ENCODE data around the gene VSIR. TPM values are rescaled to one million over a fixed set of nuclear protein-coding genes. Genes with fewer than 3 reads are reported as not detected.

VSIR gene
- total RNA-seq, 2 experiments from 2014 or later: 52.0 to 55.5 TPM

- intact Hi-C loops (cut with micrococcal nuclease): loop anchor here (2.0 kb wide), 1 partner anchor 27 kb away; no protein-coding TSS in a partner anchor
- Mint-ChIP-seq H3K9me3 (no peaks in the 10 kb centered on the region), H3K27ac (peak overlapping the region; percentile 56), H3K4me1 (ENCODE audit: low read depth) (peaks cover 65% of the 10 kb centered on the region), H3K27me3 (ENCODE audit: low read depth) (no peaks in the 10 kb centered on the region), H3K4me3 (no peak overlapping the region), H3K36me3 (ENCODE audit: low read depth) (no peaks in the 10 kb centered on the region)
- CTCF ChIA-PET: interaction anchor here (1.1 to 4.6 kb wide), 3 partner anchors 8 to 58 kb away, joined by 4 to 29 read pairs (median 5); no protein-coding TSS in a partner anchor
- no peak for DNase-seq
Observed at GRCh38 chr10:71715860-71716259, 57.5 kb downstream of the VSIR start.

GRCh38 chr10:71715026-71715425 lies 58.3 kb downstream of the VSIR start:
- peak overlapping the region; percentile 56 for H3K27ac Mint-ChIP-seq
- H3K27me3 Mint-ChIP-seq (ENCODE audit: low read depth): no peaks in the 10 kb centered on the region
- H3K36me3 Mint-ChIP-seq (ENCODE audit: low read depth): no peaks in the 10 kb centered on the region
- H3K9me3 Mint-ChIP-seq: no peaks in the 10 kb centered on the region
- peaks cover 60% of the 10 kb centered on the region for H3K4me1 Mint-ChIP-seq (ENCODE audit: low read depth)
- H3K4me3 Mint-ChIP-seq: no peak overlapping the region
- CTCF ChIA-PET: interaction anchor here (0.6 to 4.0 kb wide), 10 partner anchors 10 to 58 kb away, joined by 3 to 25 read pairs (median 3); partner anchors contain the start of gene VSIR
- no peak for DNase-seq
- intact Hi-C loops (cut with micrococcal nuclease): loop anchor here (2.0 kb wide), 1 partner anchor 28 kb away; no protein-coding TSS in a partner anchor

GRCh38 chr10:71714592-71714991 lies 58.7 kb downstream of the VSIR start:
- CTCF ChIA-PET: interaction anchor here (0.6 to 4.0 kb wide), 11 partner anchors 9 to 59 kb away, joined by 3 to 25 read pairs (median 3); partner anchors contain the start of gene VSIR
- Mint-ChIP-seq H3K4me1 (ENCODE audit: low read depth) (peaks cover 60% of the 10 kb centered on the region), H3K4me3 (peak overlapping the region; percentile 67), H3K27ac (peak overlapping the region; percentile 94), H3K9me3 (no peaks in the 10 kb centered on the region), H3K27me3 (ENCODE audit: low read depth) (no peaks in the 10 kb centered on the region), H3K36me3 (ENCODE audit: low read depth) (no peaks in the 10 kb centered on the region)
- intact Hi-C loops (cut with micrococcal nuclease): loop anchor here (2.0 kb wide), 1 partner anchor 28 kb away; no protein-coding TSS in a partner anchor
- no peak for DNase-seq

- intact Hi-C loops (cut with micrococcal nuclease): loop anchor here (2.0 kb wide), 1 partner anchor 29 kb away; no protein-coding TSS in a partner anchor
- H3K9me3 Mint-ChIP-seq: no peaks in the 10 kb centered on the region
- H3K27me3 Mint-ChIP-seq (ENCODE audit: low read depth): no peaks in the 10 kb centered on the region
- peak overlapping the region; percentile 94 for H3K27ac Mint-ChIP-seq
- no peaks in the 10 kb centered on the region for H3K36me3 Mint-ChIP-seq (ENCODE audit: low read depth)
- H3K4me1 Mint-ChIP-seq (ENCODE audit: low read depth): peaks cover 62% of the 10 kb centered on the region
- H3K4me3 Mint-ChIP-seq: peak overlapping the region; percentile 67
- CTCF ChIA-PET: interaction anchor here (0.6 to 4.0 kb wide), 7 partner anchors 10 to 157 kb away, joined by 3 to 25 read pairs (median 4); partner anchors contain the start of gene VSIR
- no peak for DNase-seq
Observed at GRCh38 chr10:71714031-71714410, 59.3 kb downstream of the VSIR start.

- no peaks in the 10 kb centered on the region for H3K27me3 Mint-ChIP-seq (ENCODE audit: low read depth)
- H3K27ac Mint-ChIP-seq: peak overlapping the region; percentile 94
- peak; percentile 54 for DNase-seq
- peaks cover 64% of the 10 kb centered on the region for H3K4me1 Mint-ChIP-seq (ENCODE audit: low read depth)
- H3K9me3 Mint-ChIP-seq: no peaks in the 10 kb centered on the region
- CTCF ChIA-PET: interaction anchor here (0.6 to 4.0 kb wide), 8 partner anchors 11 to 158 kb away, joined by 3 to 25 read pairs (median 4); partner anchors contain the start of gene VSIR
- H3K36me3 Mint-ChIP-seq (ENCODE audit: low read depth): no peaks in the 10 kb centered on the region
- H3K4me3 Mint-ChIP-seq: peak overlapping the region; percentile 67
- intact Hi-C loops (cut with micrococcal nuclease): loop anchor here (1.0 to 2.0 kb wide), 3 partner anchors 13 to 56 kb away; no protein-coding TSS in a partner anchor
Observed at GRCh38 chr10:71713135-71714030, 59.9 kb downstream of the VSIR start.

GRCh38 chr10:71712572-71713134 lies 60.7 kb downstream of the VSIR start:
- Mint-ChIP-seq H3K27me3 (ENCODE audit: low read depth) (no peaks in the 10 kb centered on the region), H3K4me1 (ENCODE audit: low read depth) (peaks cover 70% of the 10 kb centered on the region), H3K4me3 (peak overlapping the region; percentile 67), H3K27ac (peak overlapping the region; percentile 94), H3K9me3 (no peaks in the 10 kb centered on the region), H3K36me3 (ENCODE audit: low read depth) (no peaks in the 10 kb centered on the region)
- CTCF ChIA-PET: interaction anchor here (1.0 to 4.0 kb wide), 6 partner anchors 13 to 61 kb away, joined by 3 to 25 read pairs (median 6); partner anchors contain the start of gene VSIR
- DNase-seq: peak; percentile 44
- intact Hi-C loops (cut with micrococcal nuclease): loop anchor here (1.0 kb wide), 2 partner anchors 14 to 57 kb away; no protein-coding TSS in a partner anchor

GRCh38 chr10:71712170-71712569 lies 61.1 kb downstream of the VSIR start:
- intact Hi-C loops (cut with micrococcal nuclease): no loop called here
- CTCF ChIA-PET: interaction anchor here (0.6 to 4.0 kb wide), 4 partner anchors 14 to 341 kb away, joined by 3 to 25 read pairs (median 10); partner anchors contain the start of gene VSIR
- peaks cover 69% of the 10 kb centered on the region for H3K4me1 Mint-ChIP-seq (ENCODE audit: low read depth)
- no peaks in the 10 kb centered on the region for H3K36me3 Mint-ChIP-seq (ENCODE audit: low read depth)
- no peak for DNase-seq
- H3K4me3 Mint-ChIP-seq: no peak overlapping the region
- no peaks in the 10 kb centered on the region for H3K9me3 Mint-ChIP-seq
- H3K27me3 Mint-ChIP-seq (ENCODE audit: low read depth): no peaks in the 10 kb centered on the region
- peak overlapping the region; percentile 94 for H3K27ac Mint-ChIP-seq

GRCh38 chr10:71711052-71711623 lies 62.2 kb downstream of the VSIR start:
- Mint-ChIP-seq H3K36me3 (ENCODE audit: low read depth) (no peaks in the 10 kb centered on the region), H3K27me3 (ENCODE audit: low read depth) (no peaks in the 10 kb centered on the region), H3K9me3 (no peaks in the 10 kb centered on the region), H3K27ac (no peak overlapping the region), H3K4me1 (ENCODE audit: low read depth) (peaks cover 63% of the 10 kb centered on the region), H3K4me3 (no peak overlapping the region)
- no peak for DNase-seq
- CTCF ChIA-PET: interaction anchor here (1.7 to 4.0 kb wide), 3 partner anchors 13 to 62 kb away, joined by 3 to 25 read pairs (median 17); partner anchors contain the start of gene VSIR
- intact Hi-C loops (cut with micrococcal nuclease): no loop called here

- Mint-ChIP-seq H3K4me3 (no peak overlapping the region), H3K27ac (no peak overlapping the region), H3K36me3 (ENCODE audit: low read depth) (no peaks in the 10 kb centered on the region), H3K9me3 (no peaks in the 10 kb centered on the region), H3K27me3 (ENCODE audit: low read depth) (no peaks in the 10 kb centered on the region), H3K4me1 (ENCODE audit: low read depth) (peaks cover 57% of the 10 kb centered on the region)
- no peak for DNase-seq
- intact Hi-C loops (cut with micrococcal nuclease): loop anchor here (1.0 kb wide), 1 partner anchor 351 kb away; no protein-coding TSS in a partner anchor
- CTCF ChIA-PET: interaction anchor here (3.8 to 3.9 kb wide), 2 partner anchors 15 to 101 kb away, joined by 17 to 22 read pairs; no protein-coding TSS in a partner anchor
Observed at GRCh38 chr10:71710519-71710918, 62.8 kb downstream of the VSIR start.

GRCh38 chr10:71708897-71709882 lies 64.1 kb downstream of the VSIR start:
- no peak overlapping the region for H3K4me3 Mint-ChIP-seq
- no peaks in the 10 kb centered on the region for H3K36me3 Mint-ChIP-seq (ENCODE audit: low read depth)
- no peak overlapping the region for H3K27ac Mint-ChIP-seq
- peaks cover 45% of the 10 kb centered on the region for H3K4me1 Mint-ChIP-seq (ENCODE audit: low read depth)
- H3K27me3 Mint-ChIP-seq (ENCODE audit: low read depth): no peaks in the 10 kb centered on the region
- CTCF ChIA-PET: interaction anchor here (0.6 to 6.5 kb wide), 34 partner anchors 9 to 390 kb away, joined by 3 to 138 read pairs (median 4); partner anchors contain the start of genes C10orf105, SLC29A3 and VSIR
- no peak for DNase-seq
- H3K9me3 Mint-ChIP-seq: no peaks in the 10 kb centered on the region
- intact Hi-C loops (cut with micrococcal nuclease): loop anchor here (1.0 to 5.0 kb wide), 7 partner anchors 102 to 390 kb away; partner anchors contain the start of genes CDH23 and SLC29A3

All from activated naive CD4-positive, alpha-beta T cell treated with anti-CD3 and anti-CD28 coated beads for 36 hours (primary cell).